Measurements from ENCODE around the gene ZNF763. TPM values are rescaled to one million over a fixed set of nuclear protein-coding genes. Genes with fewer than 3 reads are reported as not detected.

The ZNF763 gene
- total RNA-seq, 1 experiment from 2014 or later: 0.77 TPM

DNA sequence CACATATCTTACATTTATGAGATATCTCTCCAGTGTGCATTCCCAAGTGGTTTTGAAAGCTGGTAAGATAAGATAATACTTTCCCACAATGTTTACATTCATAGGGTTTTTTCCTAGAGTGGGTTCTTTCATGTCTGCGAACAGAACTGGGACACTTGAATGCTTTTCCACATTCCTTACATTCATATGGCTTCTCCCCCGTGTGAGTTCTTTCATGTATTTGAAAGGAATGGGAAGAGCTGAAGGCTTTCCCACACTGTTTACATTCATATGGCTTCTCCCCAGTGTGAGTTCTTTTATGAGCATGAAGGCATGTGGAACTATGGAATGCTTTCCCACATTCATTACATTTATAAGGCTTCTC is 50.9 kb downstream of the ZNF763 start:
- Histone ChIP-seq H3K18ac (ENCODE audit: insufficient read length, low read depth, low read length) (no peak overlapping the region), H2BK5ac (ENCODE audit: insufficient read length, low read length) (no peak overlapping the region), H3K4ac (ENCODE audit: low read depth, low read length) (no peak overlapping the region), H3K79me1 (ENCODE audit: insufficient read depth, low read depth, low read length, poor library complexity, severe bottlenecking) (no peaks in the 10 kb centered on the region), H3T11ph (ENCODE audit: low read length) (no peak overlapping the region), H3K27me3 (ENCODE audit: insufficient read depth, low read length) (no peaks in the 10 kb centered on the region), H3K23ac (ENCODE audit: insufficient read length, low read depth, low read length) (no peak overlapping the region), H3K79me2 (ENCODE audit: insufficient read depth, low read length) (no peaks in the 10 kb centered on the region), H3K9me3 (ENCODE audit: control insufficient read depth, low read depth, low read length) (peaks cover 56% of the 10 kb centered on the region), H4K20me1 (ENCODE audit: control insufficient read depth, insufficient read depth, insufficient read length) (no peaks in the 10 kb centered on the region), H4K5ac (ENCODE audit: insufficient read length, low read depth, low read length) (no peak overlapping the region), H4K8ac (replicated peaks; ENCODE audit: insufficient read length, low read depth, low read length) (no peak overlapping the region), H2BK20ac (ENCODE audit: low read depth, low read length, poor library complexity, severe bottlenecking) (no peak overlapping the region), H4K91ac (ENCODE audit: insufficient read length, low read depth, low read length) (no peak overlapping the region), H2AFZ (ENCODE audit: low read length) (no peak overlapping the region), H3K27ac (ENCODE audit: insufficient read length, low read depth, low read length) (no peak overlapping the region), H3K4me2 (ENCODE audit: insufficient read depth, insufficient read length, low read length) (no peak overlapping the region), H3K23me2 (ENCODE audit: insufficient read length, low read depth, low read length, poor library complexity, severe bottlenecking) (no peaks in the 10 kb centered on the region), H2BK120ac (ENCODE audit: low read depth, low read length, poor library complexity, severe bottlenecking) (no peak overlapping the region), H3K56ac (ENCODE audit: insufficient read length, low read depth, low read length) (no peak overlapping the region), H2BK12ac (ENCODE audit: insufficient read length, low read depth, low read length) (no peak overlapping the region), H2AK5ac (ENCODE audit: insufficient read length, low read length) (no peak overlapping the region), H3K9ac (ENCODE audit: extremely low read depth, insufficient read length, low read length) (no peak overlapping the region), H3K14ac (ENCODE audit: insufficient read depth, low read length) (no peak overlapping the region), H2BK15ac (ENCODE audit: low read depth, low read length) (no peak overlapping the region), H3K4me1 (ENCODE audit: insufficient read depth, low read length) (no peaks in the 10 kb centered on the region)
- Mint-ChIP-seq H3K9me3 (peaks cover 83 to 87% of the 10 kb centered on the region in 2 experiments), H3K27ac (no peak overlapping the region), H3K4me3 (no peak overlapping the region), H3K27me3 (ENCODE audit: low read depth) (no peaks in the 10 kb centered on the region; the same call in 1 of the 2 replicates), H3K36me3 (ENCODE audit: insufficient read depth in 1 of 3, low read depth in 3 of 3) (peaks cover 80 to 83% (median 82%) of the 10 kb centered on the region in 3 experiments), H3K4me1 (no peaks in the 10 kb centered on the region)
- DNase-seq: no peak
- TF ChIP-seq, protein P1, sequence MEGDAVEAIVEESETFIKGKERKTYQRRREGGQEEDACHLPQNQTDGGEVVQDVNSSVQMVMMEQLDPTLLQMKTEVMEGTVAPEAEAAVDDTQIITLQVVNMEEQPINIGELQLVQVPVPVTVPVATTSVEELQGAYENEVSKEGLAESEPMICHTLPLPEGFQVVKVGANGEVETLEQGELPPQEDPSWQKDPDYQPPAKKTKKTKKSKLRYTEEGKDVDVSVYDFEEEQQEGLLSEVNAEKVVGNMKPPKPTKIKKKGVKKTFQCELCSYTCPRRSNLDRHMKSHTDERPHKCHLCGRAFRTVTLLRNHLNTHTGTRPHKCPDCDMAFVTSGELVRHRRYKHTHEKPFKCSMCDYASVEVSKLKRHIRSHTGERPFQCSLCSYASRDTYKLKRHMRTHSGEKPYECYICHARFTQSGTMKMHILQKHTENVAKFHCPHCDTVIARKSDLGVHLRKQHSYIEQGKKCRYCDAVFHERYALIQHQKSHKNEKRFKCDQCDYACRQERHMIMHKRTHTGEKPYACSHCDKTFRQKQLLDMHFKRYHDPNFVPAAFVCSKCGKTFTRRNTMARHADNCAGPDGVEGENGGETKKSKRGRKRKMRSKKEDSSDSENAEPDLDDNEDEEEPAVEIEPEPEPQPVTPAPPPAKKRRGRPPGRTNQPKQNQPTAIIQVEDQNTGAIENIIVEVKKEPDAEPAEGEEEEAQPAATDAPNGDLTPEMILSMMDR (conservative IDR thresholded peaks at IDR 0.05): no peak
- WGBS (ENCODE audit: extremely low coverage, insufficient read length, low lambda C conversion rate): no CpG with 5 or more reads among the region's 2 CpGs

Other genes with a start within 250 kb of the ZNF763 start
- 2.3 and 2.5 TPM in 2 replicates for gene ZNF823, start 226.1 kb upstream of the ZNF763 start, total RNA-seq (2021)
- gene ZNF441, start 198.0 kb upstream of the ZNF763 start, total RNA-seq (2021): 0.85 and 1.3 TPM in 2 replicates
- gene ZNF491, start 166.5 kb upstream of the ZNF763 start, total RNA-seq (2021): 0.61 and 0.77 TPM in 2 replicates
- gene ZNF440, start 150.8 kb upstream of the ZNF763 start, total RNA-seq (2021): 4.1 and 4.4 TPM in 2 replicates
- gene ZNF439, start 116.3 kb upstream of the ZNF763 start, total RNA-seq (2021): 2.2 and 3.3 TPM in 2 replicates
- gene ZNF69, start 77.3 kb upstream of the ZNF763 start, total RNA-seq (2021): 25.4 and 27.3 TPM in 2 replicates
- gene ZNF700, start 39.9 kb upstream of the ZNF763 start, total RNA-seq (2021): 9.3 and 9.9 TPM in 2 replicates
- gene ZNF433, start 70.6 kb downstream of the ZNF763 start, total RNA-seq (2021): 1.9 and 2.4 TPM in 2 replicates
- gene ZNF878, start 87.9 kb downstream of the ZNF763 start, total RNA-seq (2021): 5.4 and 5.6 TPM in 2 replicates
- gene ZNF844, start 99.7 kb downstream of the ZNF763 start, total RNA-seq (2021): 8.7 and 10.0 TPM in 2 replicates
- 5.6 and 5.7 TPM in 2 replicates for gene ZNF20, start 175.3 kb downstream of the ZNF763 start, total RNA-seq (2021)
- gene ZNF625, start 191.7 kb downstream of the ZNF763 start, total RNA-seq (2021): 28.1 and 30.7 TPM in 2 replicates
- 9.8 and 10.8 TPM in 2 replicates for gene ZNF136, start 198.1 kb downstream of the ZNF763 start, total RNA-seq (2021)

All from H9 (cell line).